Keratinocyte (primary cell): ENCODE measurements around the gene BAIAP3. TPM values are rescaled to one million over a fixed set of nuclear protein-coding genes. Genes with fewer than 3 reads are reported as not detected.

ENCODE experiments used
- DNase-seq: peaks from one replicate; pipeline ENCODE4 v3.0.0-alpha.2; 2011; ENCODE audit warnings: low read depth, missing footprints, low spot score
- FAIRE-seq: peaks from 2 replicates; lab custom pipeline; 2011; peaks lifted over from hg19 to GRCh38; lab: Jason Lieb, UNC
- H2AFZ ChIP-seq: 2 replicates; pipeline ENCODE4 v1.6.0; 2012; ENCODE audit warnings: low read length, control low read depth, inconsistent platforms; ENCODE audit not compliant: control insufficient read depth
- H3K27ac ChIP-seq: 2 replicates; pipeline ENCODE4 v1.5.1; 2011; ENCODE audit warnings: low read length; ENCODE audit not compliant: control insufficient read depth, insufficient read depth
- H3K27me3 ChIP-seq: 3 replicates; pipeline ENCODE4 v1.6.0; 2011; ENCODE audit warnings: low read length; ENCODE audit not compliant: control insufficient read depth, insufficient read depth; ENCODE audit errors: extremely low read depth
- H3K36me3 ChIP-seq, 2 experiments: 2 replicates in 1 of 2; 3 replicates in 1 of 2; pipeline ENCODE4 v1.5.1; 2011; ENCODE audit warnings: low read length in 2 of 2, mild to moderate bottlenecking in 1 of 2; ENCODE audit not compliant: control insufficient read depth in 2 of 2, insufficient read depth in 2 of 2; ENCODE audit errors: extremely low read depth in 1 of 2
- H3K4me1 ChIP-seq: 3 replicates; pipeline ENCODE4 v1.5.1; 2011; ENCODE audit warnings: low read length; ENCODE audit not compliant: control insufficient read depth, insufficient read depth; ENCODE audit errors: extremely low read depth
- H3K4me2 ChIP-seq: 3 replicates; pipeline ENCODE4 v1.6.0; 2011; ENCODE audit warnings: low read depth, low read length; ENCODE audit not compliant: control insufficient read depth, insufficient read depth; ENCODE audit errors: extremely low read depth
- H3K4me3 ChIP-seq, 3 experiments: fragments of 200-600 bp in 1 of 3; sonication (generic) in 1 of 3; 2 replicates in 2 of 3; 3 replicates in 1 of 3; pipeline ENCODE4 v1.5.1; 2011 to 2016; ENCODE audit warnings: low read length in 3 of 3, mild to moderate bottlenecking in 3 of 3, control low read depth in 2 of 3, inconsistent platforms in 1 of 3, low read depth in 1 of 3, mixed read lengths in 1 of 3, mixed run types in 1 of 3, moderate library complexity in 1 of 3; ENCODE audit not compliant: control insufficient read depth in 2 of 3, insufficient read depth in 2 of 3; ENCODE audit errors: extremely low read depth in 1 of 3
- H3K79me2 ChIP-seq: 2 replicates; pipeline ENCODE4 v1.6.0; 2012; ENCODE audit warnings: low read length; ENCODE audit not compliant: control insufficient read depth, insufficient read depth
- H3K9ac ChIP-seq: 3 replicates; pipeline ENCODE4 v1.6.0; 2011; ENCODE audit warnings: low read length; ENCODE audit not compliant: control insufficient read depth, insufficient read depth; ENCODE audit errors: extremely low read depth
- H3K9me1 ChIP-seq: 3 replicates; pipeline ENCODE4 v1.6.0; 2011; ENCODE audit warnings: low read length; ENCODE audit not compliant: control insufficient read depth, insufficient read depth; ENCODE audit errors: extremely low read depth
- H3K9me3 ChIP-seq: 2 replicates; pipeline ENCODE4 v1.5.1; 2012; ENCODE audit warnings: low read depth, low read length; ENCODE audit not compliant: control insufficient read depth
- H4K20me1 ChIP-seq: 3 replicates; pipeline ENCODE4 v1.6.0; 2011; ENCODE audit warnings: low read length; ENCODE audit not compliant: control insufficient read depth, insufficient read depth; ENCODE audit errors: extremely low read depth
- EZH2 ChIP-seq: IDR thresholded peaks from one replicate; pipeline ENCODE4 v1.6.1; 2012; ENCODE audit warnings: inconsistent platforms, mild to moderate bottlenecking, low read length, moderate library complexity
- dilution Hi-C: fragments of 300-500 bp; cut with MboI; formaldehyde crosslinking; loops from one replicate; pipeline ENCODE4 v1.7.0; 2020; ENCODE audit warnings: low sequenced_read_pairs; ENCODE audit not compliant: extremely low pct_ligation_motif_present
- polyA plus RNA-seq, 5 experiments: library from polyadenylated mRNA; depleted of rRNA in 3 of 5; stranded (reverse) in 3 of 5; stranded (forward) in 1 of 5; unstranded in 1 of 5; fragments of >200 nt; gene quantifications; 1 replicate in 1 of 5; 2 replicates in 3 of 5; 3 replicates in 1 of 5; pipeline versions ENCODE4 v1.2.1 to v1.2.3, GENCODE V29; 2011 to 2012; ENCODE audit warnings: missing spikeins in 2 of 5, low read depth in 1 of 5, low replicate concordance in 1 of 5
- TF ChIP-seq, protein P1 (sequence below), 3 experiments: IDR thresholded peaks in 1 of 3; conservative IDR thresholded peaks in 1 of 3; optimal IDR thresholded peaks in 1 of 3; 2 replicates in 2 of 3; 3 replicates in 1 of 3; pipeline versions ENCODE3 to v1.5.1; 2011; ENCODE audit warnings: low read length in 3 of 3, mild to moderate bottlenecking in 3 of 3, moderate library complexity in 2 of 3, control low read depth in 1 of 3, inconsistent platforms in 1 of 3; ENCODE audit not compliant: insufficient read depth in 2 of 3; ENCODE audit errors: extremely low read depth in 1 of 3

The BAIAP3 gene
- polyA plus RNA-seq, 1 donor (not counting 4 experiments of a cell fraction or from before 2014, with no cell fraction given): not detected

GRCh38 chr16:1389762-1390161 is 56.3 kb downstream of the BAIAP3 start:
- peaks cover 0 to 6% of the 10 kb centered on the region in 2 experiments for H3K36me3 ChIP-seq

GRCh38 chr16:1390239-1390779 is 56.9 kb downstream of the BAIAP3 start:
- FAIRE-seq (no peak), DNase-seq (no peak)
- dilution Hi-C loops: no loop called here
- Histone ChIP-seq H3K9ac (no peak overlapping the region), H3K9me3 (no peaks in the 10 kb centered on the region), H3K4me3 (no peak overlapping the region), H2AFZ (no peak overlapping the region), H3K4me2 (no peak overlapping the region), H3K4me1 (no peaks in the 10 kb centered on the region), H3K36me3 (peaks cover 0 to 6% of the 10 kb centered on the region in 2 experiments), H3K27me3 (no peaks in the 10 kb centered on the region), H3K9me1 (no peaks in the 10 kb centered on the region), H4K20me1 (no peaks in the 10 kb centered on the region), H3K79me2 (no peaks in the 10 kb centered on the region), H3K27ac (no peak overlapping the region)
- no peak for TF ChIP-seq EZH2
- TF ChIP-seq, protein P1, sequence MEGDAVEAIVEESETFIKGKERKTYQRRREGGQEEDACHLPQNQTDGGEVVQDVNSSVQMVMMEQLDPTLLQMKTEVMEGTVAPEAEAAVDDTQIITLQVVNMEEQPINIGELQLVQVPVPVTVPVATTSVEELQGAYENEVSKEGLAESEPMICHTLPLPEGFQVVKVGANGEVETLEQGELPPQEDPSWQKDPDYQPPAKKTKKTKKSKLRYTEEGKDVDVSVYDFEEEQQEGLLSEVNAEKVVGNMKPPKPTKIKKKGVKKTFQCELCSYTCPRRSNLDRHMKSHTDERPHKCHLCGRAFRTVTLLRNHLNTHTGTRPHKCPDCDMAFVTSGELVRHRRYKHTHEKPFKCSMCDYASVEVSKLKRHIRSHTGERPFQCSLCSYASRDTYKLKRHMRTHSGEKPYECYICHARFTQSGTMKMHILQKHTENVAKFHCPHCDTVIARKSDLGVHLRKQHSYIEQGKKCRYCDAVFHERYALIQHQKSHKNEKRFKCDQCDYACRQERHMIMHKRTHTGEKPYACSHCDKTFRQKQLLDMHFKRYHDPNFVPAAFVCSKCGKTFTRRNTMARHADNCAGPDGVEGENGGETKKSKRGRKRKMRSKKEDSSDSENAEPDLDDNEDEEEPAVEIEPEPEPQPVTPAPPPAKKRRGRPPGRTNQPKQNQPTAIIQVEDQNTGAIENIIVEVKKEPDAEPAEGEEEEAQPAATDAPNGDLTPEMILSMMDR (optimal IDR thresholded peaks at IDR 0.05 in 1 of 3, IDR thresholded peaks at IDR 0.05 in 1 of 3, conservative IDR thresholded peaks at IDR 0.05 in 1 of 3; ENCODE audit: extremely low read depth in 1 of 3, insufficient read depth in 2 of 3, low read length in 3 of 3): no peak

More at GRCh38 chr16:1389762-1390161, 56.3 kb downstream of the BAIAP3 start:
- H3K9me1 ChIP-seq: no peaks in the 10 kb centered on the region
- DNase-seq (no peak), FAIRE-seq (no peak)
- no peaks in the 10 kb centered on the region for H3K79me2 ChIP-seq
- no peaks in the 10 kb centered on the region for H3K4me1 ChIP-seq
- H3K27me3 ChIP-seq: no peaks in the 10 kb centered on the region
- H3K27ac ChIP-seq: no peak overlapping the region
- dilution Hi-C loops: no loop called here
- H3K4me2 ChIP-seq: no peak overlapping the region
- no peak overlapping the region for H3K9ac ChIP-seq
- no peaks in the 10 kb centered on the region for H4K20me1 ChIP-seq
- no peak overlapping the region for H2AFZ ChIP-seq
- TF ChIP-seq EZH2: no peak
- TF ChIP-seq, protein P1 (optimal IDR thresholded peaks at IDR 0.05 in 1 of 3, IDR thresholded peaks at IDR 0.05 in 1 of 3, conservative IDR thresholded peaks at IDR 0.05 in 1 of 3; ENCODE audit: extremely low read depth in 1 of 3, insufficient read depth in 2 of 3, low read length in 3 of 3): no peak
- no peaks in the 10 kb centered on the region for H3K9me3 ChIP-seq
- no peak overlapping the region for H3K4me3 ChIP-seq
